Neural cell (in vitro differentiated cells): ENCODE measurements around the gene RNF169. TPM values are rescaled to one million over a fixed set of nuclear protein-coding genes. Genes with fewer than 3 reads are reported as not detected.

Experiments
- H2AFZ ChIP-seq: fragments of 200-600, 300-800 bp; sonication (generic), shearing (Covaris generic); 2 replicates; pipeline ENCODE4 v1.6.0; 2014; ENCODE audit warnings: low read depth, mild to moderate bottlenecking, antibody characterized with exemption, low read length, moderate library complexity
- H3F3A ChIP-seq: fragments of 200-600 bp; shearing (Covaris generic); 2 replicates; pipeline ENCODE4 v1.6.1; 2016; ENCODE audit warnings: mild to moderate bottlenecking, moderate library complexity, mixed read lengths, antibody characterized with exemption, low read length; ENCODE audit not compliant: insufficient read depth, poor library complexity, severe bottlenecking
- H3K27ac ChIP-seq: fragments of 200-600, 300-800 bp; sonication (generic), shearing (Covaris generic); 2 replicates; pipeline ENCODE4 v1.5.1; 2014; ENCODE audit warnings: mild to moderate bottlenecking, low read length, moderate library complexity
- H3K27me3 ChIP-seq: fragments of 300-800, 200-600 bp; sonication (generic), shearing (Covaris generic); 2 replicates; pipeline ENCODE4 v1.6.0; 2014; ENCODE audit warnings: mild to moderate bottlenecking, low read depth, low read length, moderate library complexity; ENCODE audit not compliant: insufficient read depth
- H3K36me3 ChIP-seq: fragments of 300-800, 200-600 bp; sonication (generic), shearing (Covaris generic); 2 replicates; pipeline ENCODE4 v1.5.1; 2014; ENCODE audit warnings: mild to moderate bottlenecking, antibody characterized with exemption, low read length, moderate library complexity; ENCODE audit not compliant: insufficient read depth
- H3K4me2 ChIP-seq: fragments of 300-800, 200-600 bp; sonication (generic), shearing (Covaris generic); 2 replicates; pipeline ENCODE4 v1.6.0; 2014; ENCODE audit warnings: mild to moderate bottlenecking, low read length
- H3K4me3 ChIP-seq: fragments of 300-800, 200-600 bp; sonication (generic), shearing (Covaris generic); 2 replicates; pipeline ENCODE4 v1.5.1; 2014; ENCODE audit warnings: mild to moderate bottlenecking, low read length, moderate library complexity
- H3K79me2 ChIP-seq: fragments of 200-600 bp; shearing (Covaris generic); replicated peaks from 2 replicates; pipeline ENCODE4 v1.6.0; 2014; ENCODE audit warnings: mild to moderate bottlenecking, low read length, moderate library complexity; ENCODE audit not compliant: insufficient read depth
- H3K9ac ChIP-seq: fragments of 300-800, 200-600 bp; sonication (generic), shearing (Covaris generic); 2 replicates; pipeline ENCODE4 v1.6.1; 2016; ENCODE audit warnings: mild to moderate bottlenecking, low read length, mixed read lengths
- H3K9me2 ChIP-seq: fragments of 200-600 bp; shearing (Covaris generic); 2 replicates; pipeline ENCODE4 v1.6.1; 2016; ENCODE audit warnings: mild to moderate bottlenecking, low read length, mixed read lengths; ENCODE audit not compliant: insufficient read depth
- H3K9me3 ChIP-seq: fragments of 200-600, 300-800 bp; sonication (generic), shearing (Covaris generic); 2 replicates; pipeline ENCODE4 v1.6.1; 2016; ENCODE audit warnings: mild to moderate bottlenecking, mixed run types, low read length, moderate library complexity, mixed read lengths
- H4K20me1 ChIP-seq: fragments of 200-600 bp; shearing (Covaris generic); 2 replicates; pipeline ENCODE4 v1.6.1; 2016; ENCODE audit warnings: mild to moderate bottlenecking, mixed run types; ENCODE audit not compliant: insufficient read depth
- EP300 ChIP-seq: fragments of 450-650 bp; conservative IDR thresholded peaks from 2 replicates; pipeline ENCODE4 v1.6.1; 2014; ENCODE audit warnings: antibody characterized with exemption, mild to moderate bottlenecking, moderate library complexity; ENCODE audit not compliant: poor library complexity, severe bottlenecking
- EZH2 ChIP-seq: fragments of 200-600, 300-800 bp; shearing (Covaris generic), sonication (generic); IDR thresholded peaks from 2 replicates; pipeline ENCODE4 v1.6.1; 2014; ENCODE audit warnings: antibody characterized with exemption, low read length, borderline replicate concordance, mild to moderate bottlenecking; ENCODE audit not compliant: insufficient read depth, poor library complexity, severe bottlenecking
- MXI1 ChIP-seq: fragments of 450-650 bp; conservative IDR thresholded peaks from 2 replicates; pipeline ENCODE4 v1.6.1; 2014; ENCODE audit warnings: antibody characterized with exemption, mild to moderate bottlenecking; ENCODE audit not compliant: poor library complexity, severe bottlenecking
- POLR2AphosphoS5 ChIP-seq: IDR thresholded peaks from 2 replicates; pipeline ENCODE4 v1.6.1; 2012
- RAD21 ChIP-seq: fragments of 450-650 bp; conservative IDR thresholded peaks from 2 replicates; pipeline ENCODE4 v1.6.1; 2014; ENCODE audit warnings: antibody characterized with exemption, mild to moderate bottlenecking, moderate library complexity
- REST ChIP-seq: IDR thresholded peaks from 2 replicates; pipeline ENCODE4 v1.6.1; 2012; ENCODE audit warnings: borderline replicate concordance
- SMC3 ChIP-seq: fragments of 450-650 bp; conservative IDR thresholded peaks from 2 replicates; pipeline ENCODE4 v1.6.1; 2014; ENCODE audit warnings: antibody characterized with exemption, mild to moderate bottlenecking, moderate library complexity; ENCODE audit not compliant: poor library complexity
- TAF1 ChIP-seq: IDR thresholded peaks from 2 replicates; pipeline ENCODE4 v1.6.1; 2012; ENCODE audit warnings: low read depth
- polyA plus RNA-seq: library from polyadenylated mRNA; depleted of rRNA; stranded (reverse); fragments of >200 nt; gene quantifications from 2 replicates; pipeline ENCODE4 v1.2.3, GENCODE V29; 2014
- TF ChIP-seq, protein P1 (sequence below): fragments of 450-650 bp; IDR thresholded peaks from 2 replicates; pipeline ENCODE4 v1.5.1; 2014; ENCODE audit warnings: antibody characterized with exemption, mild to moderate bottlenecking, moderate library complexity; ENCODE audit not compliant: poor library complexity, severe bottlenecking

The RNF169 gene
- polyA plus RNA-seq, 1 donor from 2014 or later: 10.6 TPM

DNA sequence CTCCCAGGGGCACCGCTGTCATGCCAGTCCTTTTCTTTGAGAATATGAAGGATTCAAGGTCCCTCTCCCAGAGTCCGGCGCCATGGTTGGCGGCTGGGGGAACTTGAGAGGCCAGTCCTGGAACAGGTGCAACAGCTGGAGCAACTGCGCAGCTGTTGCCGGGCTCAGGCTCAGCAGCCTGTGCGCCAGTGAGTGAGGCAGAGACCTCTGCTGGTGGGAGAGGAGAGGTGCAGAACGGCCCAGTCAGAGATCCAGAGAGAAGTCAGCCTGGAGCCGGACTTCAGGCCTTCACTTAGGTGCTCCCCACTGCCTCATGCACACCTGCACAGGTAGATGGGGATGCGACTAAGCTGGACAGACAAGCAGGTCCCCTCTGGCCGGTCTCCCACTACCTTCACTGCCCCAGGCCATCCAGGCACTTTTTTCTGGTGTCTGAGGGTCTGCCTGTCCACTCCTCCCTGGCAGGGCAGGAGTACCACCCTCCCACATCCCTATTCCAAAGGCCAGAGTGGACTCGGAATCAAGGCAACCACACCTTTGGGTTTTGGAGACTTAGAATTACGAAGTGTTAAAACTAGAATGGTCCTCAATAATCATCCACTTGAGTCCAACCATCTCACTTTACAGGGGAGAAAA is 22.0 kb upstream of the RNF169 start:
- H2AFZ ChIP-seq: no peak overlapping the region
- H3K27ac ChIP-seq: no peak overlapping the region

DNA sequence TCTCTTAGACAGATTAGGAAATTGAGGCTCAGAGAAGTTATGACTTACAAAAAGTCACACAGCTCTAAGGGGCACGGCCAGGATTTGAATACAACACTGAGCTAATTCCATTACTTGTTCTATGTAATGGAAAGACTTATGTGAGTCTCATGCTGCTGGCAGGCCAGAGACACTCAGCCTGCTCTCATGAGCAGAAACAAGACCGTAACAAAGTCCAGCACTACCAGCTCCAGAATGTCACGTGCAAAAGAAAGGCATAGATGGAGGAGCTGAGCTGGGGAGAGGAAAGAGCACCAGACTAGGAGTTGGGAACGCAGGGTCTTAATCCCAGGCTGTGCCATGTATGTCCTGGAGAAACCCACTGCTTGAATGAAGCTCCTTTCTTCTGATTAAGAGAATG is 19.3 kb upstream of the RNF169 start:
- no peak overlapping the region for H3K27ac ChIP-seq
- no peaks in the 10 kb centered on the region for H3K79me2 ChIP-seq
- no peak overlapping the region for H3K9ac ChIP-seq
- no peaks in the 10 kb centered on the region for H3K36me3 ChIP-seq
- no peaks in the 10 kb centered on the region for H4K20me1 ChIP-seq
- no peak overlapping the region for H3K4me3 ChIP-seq
- H3K9me2 ChIP-seq: no peaks in the 10 kb centered on the region
- H3F3A ChIP-seq: no peaks in the 10 kb centered on the region
- no peaks in the 10 kb centered on the region for H3K9me3 ChIP-seq
- H3K27me3 ChIP-seq: peaks cover 45% of the 10 kb centered on the region
- no peak overlapping the region for H3K4me2 ChIP-seq
- H2AFZ ChIP-seq: no peak overlapping the region
- TF ChIP-seq, protein P1, sequence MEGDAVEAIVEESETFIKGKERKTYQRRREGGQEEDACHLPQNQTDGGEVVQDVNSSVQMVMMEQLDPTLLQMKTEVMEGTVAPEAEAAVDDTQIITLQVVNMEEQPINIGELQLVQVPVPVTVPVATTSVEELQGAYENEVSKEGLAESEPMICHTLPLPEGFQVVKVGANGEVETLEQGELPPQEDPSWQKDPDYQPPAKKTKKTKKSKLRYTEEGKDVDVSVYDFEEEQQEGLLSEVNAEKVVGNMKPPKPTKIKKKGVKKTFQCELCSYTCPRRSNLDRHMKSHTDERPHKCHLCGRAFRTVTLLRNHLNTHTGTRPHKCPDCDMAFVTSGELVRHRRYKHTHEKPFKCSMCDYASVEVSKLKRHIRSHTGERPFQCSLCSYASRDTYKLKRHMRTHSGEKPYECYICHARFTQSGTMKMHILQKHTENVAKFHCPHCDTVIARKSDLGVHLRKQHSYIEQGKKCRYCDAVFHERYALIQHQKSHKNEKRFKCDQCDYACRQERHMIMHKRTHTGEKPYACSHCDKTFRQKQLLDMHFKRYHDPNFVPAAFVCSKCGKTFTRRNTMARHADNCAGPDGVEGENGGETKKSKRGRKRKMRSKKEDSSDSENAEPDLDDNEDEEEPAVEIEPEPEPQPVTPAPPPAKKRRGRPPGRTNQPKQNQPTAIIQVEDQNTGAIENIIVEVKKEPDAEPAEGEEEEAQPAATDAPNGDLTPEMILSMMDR: no peak
- TF ChIP-seq SMC3 (no peak), EZH2 (no peak), REST (no peak), EP300 (no peak), TAF1 (no peak), POLR2AphosphoS5 (no peak)

More for the DNA sequence above, 22.0 kb upstream of the RNF169 start:
- no peaks in the 10 kb centered on the region for H3K9me2 ChIP-seq
- no peak overlapping the region for H3K9ac ChIP-seq
- no peak overlapping the region for H3K4me3 ChIP-seq
- H3K9me3 ChIP-seq: no peaks in the 10 kb centered on the region
- H3K4me2 ChIP-seq: no peak overlapping the region
- H4K20me1 ChIP-seq: no peaks in the 10 kb centered on the region
- TF ChIP-seq MXI1 (no peak), EP300 (no peak), RAD21 (peak; percentile 81), POLR2AphosphoS5 (no peak), TAF1 (no peak), REST (no peak), SMC3 (peak; percentile 79), EZH2 (no peak)
- TF ChIP-seq, protein P1: peak; percentile 90
- H3K36me3 ChIP-seq: no peaks in the 10 kb centered on the region
- peaks cover 33% of the 10 kb centered on the region for H3K27me3 ChIP-seq
- no peaks in the 10 kb centered on the region for H3K79me2 ChIP-seq
- H3F3A ChIP-seq: no peaks in the 10 kb centered on the region
